Ishikawa (cell line): ENCODE results near the gene RAB32.

Experiments used
- CEBPB ChIP-seq: IDR thresholded peaks from 2 replicates; pipeline ENCODE4 v1.6.1; 2012
- CREB1 ChIP-seq: IDR thresholded peaks from 2 replicates; pipeline ENCODE4 v1.6.1; 2012; ENCODE audit warnings: low read depth
- FOXM1 ChIP-seq: IDR thresholded peaks from 2 replicates; pipeline ENCODE4 v1.6.1; 2012; ENCODE audit warnings: low read depth, borderline replicate concordance
- TAF1 ChIP-seq: IDR thresholded peaks from 2 replicates; pipeline ENCODE4 v1.6.1; 2012; ENCODE audit warnings: low read depth, mild to moderate bottlenecking
- TEAD4 ChIP-seq: IDR thresholded peaks from 2 replicates; pipeline ENCODE4 v1.6.1; 2012
- ZBTB7A ChIP-seq: IDR thresholded peaks from 2 replicates; pipeline ENCODE4 v1.6.1; 2012; ENCODE audit warnings: low read depth

GRCh38 chr6:146582857-146583256, 39.2 kb downstream of the RAB32 start:
- no peak for TF ChIP-seq FOXM1
- TF ChIP-seq TAF1: no peak
- no peak for TF ChIP-seq ZBTB7A
- no peak for TF ChIP-seq CREB1
- no peak for TF ChIP-seq TEAD4
- TF ChIP-seq CEBPB: no peak
